DND-41 (cell line): ENCODE data around the gene NECTIN1.

Experiments used
- ATAC-seq: fragments of 200-7000 bp; cut with Tn5 transposase; 3 replicates; pipeline ENCODE4 v1.9.1; 2021; ENCODE audit warnings: low read depth; ENCODE audit not compliant: insufficient read depth
- DNase-seq: peaks from one replicate; pipeline ENCODE4 v3.0.0-alpha.2; 2020
- H2AFZ ChIP-seq: 2 replicates; pipeline ENCODE4 v1.6.0; 2012; ENCODE audit warnings: low read depth, low read length
- H3K27ac ChIP-seq: 2 replicates; pipeline ENCODE4 v1.5.1; 2012; ENCODE audit warnings: low read length, inconsistent platforms
- H3K27me3 ChIP-seq: fragments of 200-600 bp; sonication (generic); 2 replicates; pipeline ENCODE4 v1.6.0; 2012; ENCODE audit warnings: low read length, mild to moderate bottlenecking, inconsistent platforms; ENCODE audit not compliant: insufficient read depth, poor library complexity
- H3K36me3 ChIP-seq: 2 replicates; pipeline ENCODE4 v1.5.1; 2012; ENCODE audit warnings: low read length, inconsistent platforms; ENCODE audit not compliant: insufficient read depth
- H3K4me1 ChIP-seq: 2 replicates; pipeline ENCODE4 v1.5.1; 2012; ENCODE audit warnings: mild to moderate bottlenecking, low read length; ENCODE audit not compliant: insufficient read depth
- H3K4me2 ChIP-seq: 2 replicates; pipeline ENCODE4 v1.6.0; 2012; ENCODE audit warnings: mild to moderate bottlenecking, moderate library complexity, low read length, inconsistent platforms; ENCODE audit not compliant: insufficient read depth
- H3K4me3 ChIP-seq, 2 experiments: fragments of 200-600 bp in 1 of 2; shearing (Covaris generic) in 1 of 2; 2 replicates each; pipeline ENCODE4 v1.5.1; 2012 to 2016; ENCODE audit warnings: inconsistent platforms in 2 of 2, low read length in 2 of 2, mild to moderate bottlenecking in 2 of 2, low read depth in 1 of 2, moderate library complexity in 1 of 2
- H3K79me2 ChIP-seq: 2 replicates; pipeline ENCODE4 v1.6.0; 2012; ENCODE audit warnings: low read length, inconsistent platforms; ENCODE audit not compliant: insufficient read depth
- H3K9ac ChIP-seq: 2 replicates; pipeline ENCODE4 v1.6.0; 2012; ENCODE audit warnings: low read depth, mild to moderate bottlenecking, inconsistent platforms, low read length, moderate library complexity
- H3K9me3 ChIP-seq: 2 replicates; pipeline ENCODE4 v1.5.1; 2012; ENCODE audit warnings: low read length, moderate library complexity, mild to moderate bottlenecking, inconsistent platforms; ENCODE audit not compliant: insufficient read depth, severe bottlenecking
- H4K20me1 ChIP-seq: 2 replicates; pipeline ENCODE4 v1.6.0; 2012; ENCODE audit warnings: low read length; ENCODE audit not compliant: insufficient read depth
- EZH2 ChIP-seq: IDR thresholded peaks from 3 replicates; pipeline ENCODE4 v1.6.1; 2012; ENCODE audit warnings: borderline replicate concordance, low read depth, mild to moderate bottlenecking, moderate library complexity, low read length, inconsistent platforms; ENCODE audit not compliant: severe bottlenecking
- TF ChIP-seq, protein P1 (sequence below): IDR thresholded peaks from 2 replicates; pipeline ENCODE4 v1.5.1; 2012; ENCODE audit warnings: borderline replicate concordance, low read length, moderate library complexity, mild to moderate bottlenecking; ENCODE audit not compliant: poor library complexity, severe bottlenecking; ENCODE audit errors: extremely low read depth

NECTIN1 gene

DNA sequence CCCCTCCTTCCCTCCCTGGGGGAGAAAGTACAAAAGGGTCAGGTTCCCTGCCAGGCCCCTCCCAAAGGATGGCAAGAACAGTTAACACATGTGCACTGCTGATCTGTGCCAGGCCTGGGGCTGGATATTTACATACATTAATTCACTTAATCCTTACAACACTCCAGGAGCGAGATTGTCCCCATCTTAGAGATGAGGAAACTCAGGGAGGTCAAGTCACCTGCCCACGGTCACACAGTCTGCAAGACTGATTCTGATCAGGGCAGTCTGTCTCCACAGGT lies 36.5 kb downstream of the NECTIN1 start:
- no peak for TF ChIP-seq EZH2
- TF ChIP-seq, protein P1, sequence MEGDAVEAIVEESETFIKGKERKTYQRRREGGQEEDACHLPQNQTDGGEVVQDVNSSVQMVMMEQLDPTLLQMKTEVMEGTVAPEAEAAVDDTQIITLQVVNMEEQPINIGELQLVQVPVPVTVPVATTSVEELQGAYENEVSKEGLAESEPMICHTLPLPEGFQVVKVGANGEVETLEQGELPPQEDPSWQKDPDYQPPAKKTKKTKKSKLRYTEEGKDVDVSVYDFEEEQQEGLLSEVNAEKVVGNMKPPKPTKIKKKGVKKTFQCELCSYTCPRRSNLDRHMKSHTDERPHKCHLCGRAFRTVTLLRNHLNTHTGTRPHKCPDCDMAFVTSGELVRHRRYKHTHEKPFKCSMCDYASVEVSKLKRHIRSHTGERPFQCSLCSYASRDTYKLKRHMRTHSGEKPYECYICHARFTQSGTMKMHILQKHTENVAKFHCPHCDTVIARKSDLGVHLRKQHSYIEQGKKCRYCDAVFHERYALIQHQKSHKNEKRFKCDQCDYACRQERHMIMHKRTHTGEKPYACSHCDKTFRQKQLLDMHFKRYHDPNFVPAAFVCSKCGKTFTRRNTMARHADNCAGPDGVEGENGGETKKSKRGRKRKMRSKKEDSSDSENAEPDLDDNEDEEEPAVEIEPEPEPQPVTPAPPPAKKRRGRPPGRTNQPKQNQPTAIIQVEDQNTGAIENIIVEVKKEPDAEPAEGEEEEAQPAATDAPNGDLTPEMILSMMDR: no peak
- no peak overlapping the region for H2AFZ ChIP-seq
- peaks cover 30% of the 10 kb centered on the region for H3K4me1 ChIP-seq
- H3K79me2 ChIP-seq: no peaks in the 10 kb centered on the region
- peaks cover 3% of the 10 kb centered on the region for H3K27me3 ChIP-seq
- H3K4me3 ChIP-seq: no peak overlapping the region
- DNase-seq: no peak
- no peak overlapping the region for H3K4me2 ChIP-seq
- ATAC-seq: no peak
- no peaks in the 10 kb centered on the region for H3K36me3 ChIP-seq
- no peaks in the 10 kb centered on the region for H4K20me1 ChIP-seq
- no peaks in the 10 kb centered on the region for H3K9me3 ChIP-seq
- no peak overlapping the region for H3K27ac ChIP-seq
- no peak overlapping the region for H3K9ac ChIP-seq

DNA sequence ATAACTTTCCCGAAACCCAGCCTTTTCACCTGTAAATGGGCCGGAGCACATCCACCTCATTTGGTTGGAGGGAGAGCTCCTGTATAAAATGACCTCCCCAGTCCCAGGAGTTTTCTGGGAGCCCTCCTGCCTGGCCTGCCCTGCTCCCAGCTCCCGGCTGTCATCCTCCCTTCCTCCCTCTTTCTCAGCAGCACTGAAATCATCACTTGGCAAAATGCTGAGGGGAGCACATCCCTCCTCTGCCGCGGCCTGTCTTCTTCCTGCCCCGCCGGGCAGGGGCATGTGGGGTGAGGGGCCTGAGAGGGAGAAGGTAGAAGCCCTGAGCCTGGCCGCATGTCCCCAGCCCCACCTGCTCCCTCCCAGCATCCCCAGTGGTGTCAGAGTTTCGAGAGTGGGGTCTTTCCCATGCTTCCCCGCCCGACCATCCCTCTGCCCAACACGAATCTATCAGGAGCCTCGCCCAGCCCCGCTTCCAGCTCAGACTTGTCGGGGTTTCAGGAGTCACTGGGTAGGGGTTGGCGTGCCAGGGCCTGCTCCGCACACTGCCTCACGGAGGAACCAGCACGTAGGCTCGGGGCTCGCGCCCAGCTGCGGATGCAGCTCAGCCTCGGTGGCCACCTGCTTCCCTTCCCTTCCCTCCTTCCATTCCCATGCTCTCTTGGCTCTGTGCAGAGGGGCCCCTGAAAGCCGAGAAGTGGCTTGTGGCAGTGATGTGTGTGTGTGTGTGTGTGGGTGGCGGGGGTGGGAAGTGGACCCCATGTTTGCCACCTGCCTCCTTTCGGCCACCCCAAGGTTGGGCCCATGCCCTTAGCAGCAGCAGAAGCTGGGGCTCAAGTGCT lies 37.1 kb downstream of the NECTIN1 start:
- Histone ChIP-seq H3K4me1 (peaks cover 30% of the 10 kb centered on the region), H3K27me3 (peaks cover 3% of the 10 kb centered on the region), H3K79me2 (no peaks in the 10 kb centered on the region), H3K36me3 (no peaks in the 10 kb centered on the region), H3K9ac (no peak overlapping the region), H3K4me3 (no peak overlapping the region), H3K27ac (no peak overlapping the region), H3K4me2 (no peak overlapping the region), H2AFZ (no peak overlapping the region), H4K20me1 (0 out of 2 replicates have a peak, but pooled peaks cover 3% of the 10 kb centered on the region), H3K9me3 (no peaks in the 10 kb centered on the region)
- DNase-seq: no peak
- ATAC-seq: no peak
- TF ChIP-seq EZH2: no peak
- TF ChIP-seq, protein P1: no peak

DNA sequence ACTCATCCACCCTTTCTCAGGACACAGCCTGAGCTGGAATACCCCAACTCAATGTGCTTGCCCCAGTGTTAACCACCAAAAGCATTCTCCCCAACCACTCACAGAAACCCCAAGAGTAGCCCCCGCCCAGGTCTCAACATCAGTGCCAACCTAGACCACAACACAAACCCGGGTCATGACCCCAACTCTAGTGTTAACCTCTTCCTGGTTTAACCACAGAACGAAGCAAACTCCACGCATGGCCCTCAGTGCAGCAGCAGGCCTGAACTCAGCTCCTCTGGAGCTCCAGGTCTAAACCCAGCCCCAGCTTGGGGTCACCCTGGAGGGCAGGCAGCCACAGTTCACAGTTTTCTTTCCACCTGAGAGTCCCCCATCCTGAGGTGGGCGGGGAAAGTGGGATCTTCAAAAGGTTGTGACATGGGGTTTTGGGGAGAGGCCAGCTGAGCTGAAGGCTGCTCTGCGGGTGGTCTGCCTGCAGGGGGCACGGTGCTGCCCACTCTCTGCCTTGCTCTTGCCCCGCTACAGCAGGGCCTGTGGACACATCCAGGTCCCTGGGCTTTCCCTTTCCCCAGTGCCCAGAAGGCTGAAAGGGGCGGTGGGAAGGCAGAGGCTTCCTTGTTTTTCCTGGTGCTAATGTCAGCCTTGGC lies 37.9 kb downstream of the NECTIN1 start:
- H3K79me2 ChIP-seq: no peaks in the 10 kb centered on the region
- peaks cover 3% of the 10 kb centered on the region for H3K27me3 ChIP-seq
- ATAC-seq: peak; percentile 84
- no peaks in the 10 kb centered on the region for H3K36me3 ChIP-seq
- no peak overlapping the region for H3K27ac ChIP-seq
- H3K9ac ChIP-seq: no peak overlapping the region
- no peak overlapping the region for H3K4me3 ChIP-seq
- H4K20me1 ChIP-seq: 0 out of 2 replicates have a peak, but pooled peaks cover 3% of the 10 kb centered on the region
- no peak for TF ChIP-seq EZH2
- TF ChIP-seq, protein P1: no peak
- H2AFZ ChIP-seq: no peak overlapping the region
- peak; percentile 61 for DNase-seq
- peaks cover 30% of the 10 kb centered on the region for H3K4me1 ChIP-seq
- no peak overlapping the region for H3K4me2 ChIP-seq
- no peaks in the 10 kb centered on the region for H3K9me3 ChIP-seq
